ENCODE measurements around the gene FAM107B.

GRCh38 chr10:14635043-14635710 lies 139.5 kb downstream of the FAM107B start:
- TF ChIP-seq EZH2 (IDR thresholded peaks at IDR 0.05; ENCODE audit: insufficient read depth, poor library complexity, severe bottlenecking): no peak
- no peak for TF ChIP-seq EZH2phosphoT487 (IDR thresholded peaks at IDR 0.05; ENCODE audit: insufficient read depth, low read depth)

All from GM23248 (cell line).